Measurements from ENCODE around the gene SLC12A9.
A peak's percentile ranks its signal among the peaks of the same experiment; 100 is the strongest.

- peak; percentile 97 for TF ChIP-seq CTCF (IDR thresholded peaks at IDR 0.05; ENCODE audit: poor library complexity)
- TF ChIP-seq EZH2 (IDR thresholded peaks at IDR 0.05; ENCODE audit: borderline replicate concordance) = no peak
Observed at GRCh38 chr7:100852048-100852872, at the start of gene SLC12A9.
